Lower lobe of right lung (tissue), 2 donors: ENCODE measurements around the gene KCNQ1. TPM values are rescaled to one million over a fixed set of nuclear protein-coding genes. Genes with fewer than 3 reads are reported as not detected.
A peak's percentile ranks its signal among the peaks of the same experiment; 100 is the strongest.

Experiments
- ATAC-seq, 2 donors: fragments of 200-7000 bp; cut with Tn5 transposase; one replicate each; pipeline ENCODE4 v1.9.1; 2020 to 2022; ENCODE audit warnings: mild to moderate bottlenecking in 2 of 2, moderate library complexity in 2 of 2
- DNase-seq: peaks from one replicate; pipeline ENCODE4 v3.0.0-alpha.2; 2020
- H3K27ac ChIP-seq: fragments of 200-600 bp; one replicate; pipeline ENCODE4 v1.8.0; 2022
- H3K27me3 ChIP-seq: fragments of 200-600 bp; one replicate; pipeline ENCODE4 v1.8.0; 2022; ENCODE audit warnings: low read depth
- H3K36me3 ChIP-seq: fragments of 200-600 bp; one replicate; pipeline ENCODE4 v1.8.0; 2022; ENCODE audit warnings: mild to moderate bottlenecking
- H3K4me1 ChIP-seq: fragments of 200-600 bp; one replicate; pipeline ENCODE4 v1.8.0; 2022
- H3K4me3 ChIP-seq: fragments of 200-600 bp; one replicate; pipeline ENCODE4 v1.8.0; 2022; ENCODE audit warnings: mild to moderate bottlenecking
- H3K9me3 ChIP-seq: fragments of 200-600 bp; one replicate; pipeline ENCODE4 v1.8.0; 2022
- intact Hi-C: fragments of 100-400 bp; cut with DNase I; formaldehyde crosslinking; loops from one replicate; pipeline ENCODE4 v1.11.0; 2022
- total RNA-seq: library from RNA; stranded (reverse); fragmentation: NEBNext Ultra II Directional; extraction: Animal tissue kit (Norgen Biotek cat#: 25700); gene quantifications from one replicate; pipeline ENCODE4 v1.2.1, GENCODE V29; 2021
- TF ChIP-seq, protein P1 (sequence below): fragments of 200-600 bp; IDR thresholded peaks from one replicate; pipeline ENCODE4 v1.8.0; 2022; ENCODE audit warnings: antibody characterized with exemption, mild to moderate bottlenecking
- donor health status: DM: no; HTN: yes; CAD: no; lungs with severe emphysema.

The KCNQ1 gene
- total RNA-seq, 1 donor from 2014 or later = 51.0 TPM

DNA sequence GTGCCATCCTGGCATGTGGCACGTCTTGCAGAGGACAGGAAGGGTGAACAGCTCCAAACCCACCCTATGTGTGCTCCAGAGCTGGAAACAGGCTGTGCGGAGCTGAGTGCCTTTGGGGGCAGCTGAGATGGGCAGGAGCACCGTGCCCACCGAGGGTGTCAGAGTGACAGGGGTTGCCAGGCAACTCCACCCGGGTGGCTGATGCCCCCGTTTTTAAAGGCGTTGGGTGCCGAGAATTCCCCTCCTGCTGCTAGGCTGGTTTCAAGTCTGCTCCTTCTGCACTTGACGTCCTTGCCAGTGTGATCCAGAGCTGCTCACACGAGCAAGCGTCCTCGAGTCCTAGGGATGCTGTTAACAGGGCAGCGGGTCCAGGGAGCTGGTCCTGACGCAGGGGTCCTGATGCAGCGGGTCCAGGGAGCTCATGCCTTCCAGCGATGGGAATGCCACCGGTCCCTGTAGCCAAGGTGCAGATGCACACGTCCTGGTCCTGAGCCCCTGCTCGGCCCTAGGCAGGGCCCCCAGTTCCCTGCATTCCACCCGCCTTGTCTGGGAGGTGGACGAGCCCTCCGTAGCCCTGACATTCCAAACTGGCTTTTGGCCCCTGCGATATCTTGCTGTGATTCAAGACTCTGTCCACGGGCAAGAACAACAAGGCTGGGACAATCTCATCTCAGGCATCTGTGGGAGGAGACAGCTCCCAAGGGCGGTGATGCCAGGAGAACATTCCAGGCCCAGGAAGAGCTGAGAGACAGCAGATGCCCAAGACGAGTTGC is 4.9 kb downstream of the KCNQ1 start:
- intact Hi-C loops = loop anchor here (10.0 kb wide), 1 partner anchor 445 kb away; no protein-coding TSS in a partner anchor

DNA sequence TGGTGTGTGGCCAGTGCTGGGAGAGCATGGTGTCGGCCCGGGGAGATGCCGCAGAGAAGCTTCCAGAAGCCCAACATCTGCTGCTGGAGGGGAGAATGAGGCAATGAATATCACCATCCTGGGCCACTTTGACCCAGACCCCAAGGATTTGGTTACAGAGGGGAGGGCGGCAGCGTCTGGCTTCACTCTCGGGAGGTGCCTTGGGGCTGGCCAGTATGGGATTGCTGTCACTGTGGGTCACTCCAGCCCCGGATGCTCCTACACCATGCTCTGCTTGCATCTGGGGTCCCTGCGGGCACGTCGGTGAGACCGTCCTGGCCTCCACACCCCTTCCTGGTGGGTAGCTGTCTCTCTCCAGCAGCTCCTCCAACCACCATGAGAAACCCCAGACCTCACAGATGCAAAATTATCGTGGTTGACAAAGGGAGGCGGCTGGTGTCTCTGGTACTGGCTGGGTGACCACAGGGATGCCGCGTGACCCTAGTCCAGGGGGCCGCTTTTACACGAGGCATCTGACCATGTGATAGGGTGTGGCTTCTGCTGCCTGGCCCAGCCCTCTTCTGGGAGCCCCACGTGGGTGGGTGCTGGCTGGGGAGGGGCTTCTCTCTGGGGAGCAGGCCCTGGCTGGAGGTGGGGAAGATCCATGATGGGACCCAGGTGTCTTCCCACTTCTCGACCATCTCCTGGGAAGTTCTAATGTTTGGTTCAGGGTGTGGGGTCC is 5.7 kb downstream of the KCNQ1 start:
- peaks cover 26% of the 10 kb centered on the region for H3K4me1 ChIP-seq
- H3K4me3 ChIP-seq = no peak overlapping the region
- no peaks in the 10 kb centered on the region for H3K27me3 ChIP-seq
- ATAC-seq = no peak
- no peaks in the 10 kb centered on the region for H3K36me3 ChIP-seq
- TF ChIP-seq, protein P1, sequence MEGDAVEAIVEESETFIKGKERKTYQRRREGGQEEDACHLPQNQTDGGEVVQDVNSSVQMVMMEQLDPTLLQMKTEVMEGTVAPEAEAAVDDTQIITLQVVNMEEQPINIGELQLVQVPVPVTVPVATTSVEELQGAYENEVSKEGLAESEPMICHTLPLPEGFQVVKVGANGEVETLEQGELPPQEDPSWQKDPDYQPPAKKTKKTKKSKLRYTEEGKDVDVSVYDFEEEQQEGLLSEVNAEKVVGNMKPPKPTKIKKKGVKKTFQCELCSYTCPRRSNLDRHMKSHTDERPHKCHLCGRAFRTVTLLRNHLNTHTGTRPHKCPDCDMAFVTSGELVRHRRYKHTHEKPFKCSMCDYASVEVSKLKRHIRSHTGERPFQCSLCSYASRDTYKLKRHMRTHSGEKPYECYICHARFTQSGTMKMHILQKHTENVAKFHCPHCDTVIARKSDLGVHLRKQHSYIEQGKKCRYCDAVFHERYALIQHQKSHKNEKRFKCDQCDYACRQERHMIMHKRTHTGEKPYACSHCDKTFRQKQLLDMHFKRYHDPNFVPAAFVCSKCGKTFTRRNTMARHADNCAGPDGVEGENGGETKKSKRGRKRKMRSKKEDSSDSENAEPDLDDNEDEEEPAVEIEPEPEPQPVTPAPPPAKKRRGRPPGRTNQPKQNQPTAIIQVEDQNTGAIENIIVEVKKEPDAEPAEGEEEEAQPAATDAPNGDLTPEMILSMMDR = no peak
- no peaks in the 10 kb centered on the region for H3K9me3 ChIP-seq
- peak; percentile 45 for DNase-seq
- intact Hi-C loops = no loop called here
- no peak overlapping the region for H3K27ac ChIP-seq

More for the DNA sequence above, 4.9 kb downstream of the KCNQ1 start:
- no peak for ATAC-seq
- no peak overlapping the region for H3K27ac ChIP-seq
- no peaks in the 10 kb centered on the region for H3K9me3 ChIP-seq
- no peaks in the 10 kb centered on the region for H3K36me3 ChIP-seq
- TF ChIP-seq, protein P1 = no peak
- DNase-seq = no peak
- no peaks in the 10 kb centered on the region for H3K27me3 ChIP-seq
- no peak overlapping the region for H3K4me3 ChIP-seq
- peaks cover 27% of the 10 kb centered on the region for H3K4me1 ChIP-seq

DNA sequence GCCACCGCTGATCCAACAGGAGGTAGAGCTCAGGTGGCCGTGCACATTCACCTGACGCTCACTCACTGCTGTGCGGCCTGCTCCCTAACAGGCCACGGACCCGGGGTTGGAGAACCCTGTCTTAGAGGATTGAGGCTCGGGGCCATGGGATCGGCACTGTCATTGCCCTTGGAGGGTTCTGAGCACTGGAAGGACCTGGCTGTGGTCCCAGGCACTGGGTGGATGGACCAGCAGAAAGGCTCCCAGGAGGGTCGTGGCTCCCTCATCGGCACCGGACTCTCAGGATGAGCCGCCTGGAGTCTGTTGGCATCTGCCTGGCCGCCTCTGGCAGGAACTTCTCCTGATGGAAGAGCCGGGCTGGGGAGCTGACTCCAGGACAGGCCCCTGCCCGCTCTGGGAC is 6.5 kb downstream of the KCNQ1 start:
- Histone ChIP-seq H3K27ac (no peak overlapping the region), H3K27me3 (no peaks in the 10 kb centered on the region), H3K4me3 (no peak overlapping the region), H3K36me3 (no peaks in the 10 kb centered on the region), H3K9me3 (no peaks in the 10 kb centered on the region), H3K4me1 (peaks cover 17% of the 10 kb centered on the region)
- intact Hi-C loops = no loop called here
- TF ChIP-seq, protein P1 = no peak
- ATAC-seq (no peak), DNase-seq (no peak)

DNA sequence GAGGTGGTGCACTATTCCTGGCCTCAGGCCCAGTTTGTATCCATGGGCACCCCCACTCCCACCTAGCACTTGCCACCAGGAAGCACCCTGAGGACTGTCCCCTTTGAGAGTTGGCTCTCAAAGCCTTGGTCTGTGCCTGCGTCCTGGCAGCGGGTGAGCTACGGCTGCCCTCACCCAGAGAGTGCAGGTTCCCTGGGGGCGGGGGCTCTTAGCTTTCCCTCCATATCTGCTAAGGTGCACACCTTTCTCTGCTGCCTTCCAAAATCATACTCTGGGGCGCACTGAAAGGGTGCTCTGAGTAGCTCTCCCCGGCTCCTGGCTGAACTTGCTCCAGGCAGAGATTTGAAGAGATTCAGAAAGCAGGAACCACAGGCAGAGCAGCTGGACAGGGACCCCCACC is 7.1 kb downstream of the KCNQ1 start:
- DNase-seq (no peak), ATAC-seq (no peak)
- Histone ChIP-seq H3K4me1 (peaks cover 11% of the 10 kb centered on the region), H3K9me3 (no peaks in the 10 kb centered on the region), H3K27ac (no peak overlapping the region), H3K27me3 (no peaks in the 10 kb centered on the region), H3K4me3 (no peak overlapping the region), H3K36me3 (no peaks in the 10 kb centered on the region)
- intact Hi-C loops = no loop called here
- TF ChIP-seq, protein P1 = no peak

DNA sequence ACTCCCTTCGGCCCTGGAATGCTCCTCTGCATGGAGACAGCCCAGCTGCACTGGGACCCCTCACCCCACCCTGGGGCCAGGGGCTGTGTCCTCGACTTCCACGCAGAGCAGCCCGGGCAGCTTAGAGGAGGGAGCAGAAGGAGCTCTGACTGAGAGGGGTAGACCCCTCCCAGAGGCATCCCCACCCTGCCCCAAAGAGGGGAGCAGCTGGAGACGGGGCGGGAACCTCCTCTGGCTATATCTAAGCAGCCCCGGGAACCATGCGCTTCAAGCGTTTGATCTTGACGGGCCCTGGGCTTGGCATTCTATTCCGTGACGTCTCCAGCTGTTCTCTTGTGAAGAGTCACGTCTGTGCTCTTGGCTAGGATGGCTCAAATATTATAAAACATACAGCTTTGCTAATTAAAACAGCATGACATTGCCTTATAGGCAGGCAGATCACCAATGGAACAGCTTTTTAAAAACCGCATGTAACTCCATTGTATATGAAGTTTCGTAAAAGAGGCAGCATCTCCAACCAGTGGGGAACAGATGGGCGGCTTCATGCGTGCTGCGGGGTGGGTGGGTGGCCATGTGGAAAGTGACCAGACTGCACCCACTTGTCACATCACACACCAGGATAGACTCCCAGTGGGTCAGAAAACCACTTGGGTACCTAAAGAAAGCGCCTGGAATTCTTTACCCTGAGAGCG is 7.7 kb downstream of the KCNQ1 start:
- peaks cover 6% of the 10 kb centered on the region for H3K4me1 ChIP-seq
- H3K9me3 ChIP-seq = no peaks in the 10 kb centered on the region
- ATAC-seq (no peak), DNase-seq (no peak)
- H3K27ac ChIP-seq = no peak overlapping the region
- no peaks in the 10 kb centered on the region for H3K36me3 ChIP-seq
- H3K4me3 ChIP-seq = no peak overlapping the region
- TF ChIP-seq, protein P1 = no peak
- no peaks in the 10 kb centered on the region for H3K27me3 ChIP-seq
- intact Hi-C loops = no loop called here
